ENCODE measurements around the gene LETM1.

GRCh38 chr4:1805493-1806222, 50.3 kb downstream of the LETM1 start:
- TF ChIP-seq SIN3A (IDR thresholded peaks at IDR 0.05; ENCODE audit: borderline replicate concordance, insufficient read depth, low read length) (no peak), POLR2AphosphoS5 (IDR thresholded peaks at IDR 0.05; ENCODE audit: low read depth, low read length) (no peak)

Measured in PFSK-1 (cell line).